ENCODE data around the gene MTERF1.
"Not testable (repeated sequence)": the region's sequence is repeated elsewhere in the genome, so short reads cannot be mapped to it uniquely, and the experiment has no call there.

The MTERF1 gene

DNA sequence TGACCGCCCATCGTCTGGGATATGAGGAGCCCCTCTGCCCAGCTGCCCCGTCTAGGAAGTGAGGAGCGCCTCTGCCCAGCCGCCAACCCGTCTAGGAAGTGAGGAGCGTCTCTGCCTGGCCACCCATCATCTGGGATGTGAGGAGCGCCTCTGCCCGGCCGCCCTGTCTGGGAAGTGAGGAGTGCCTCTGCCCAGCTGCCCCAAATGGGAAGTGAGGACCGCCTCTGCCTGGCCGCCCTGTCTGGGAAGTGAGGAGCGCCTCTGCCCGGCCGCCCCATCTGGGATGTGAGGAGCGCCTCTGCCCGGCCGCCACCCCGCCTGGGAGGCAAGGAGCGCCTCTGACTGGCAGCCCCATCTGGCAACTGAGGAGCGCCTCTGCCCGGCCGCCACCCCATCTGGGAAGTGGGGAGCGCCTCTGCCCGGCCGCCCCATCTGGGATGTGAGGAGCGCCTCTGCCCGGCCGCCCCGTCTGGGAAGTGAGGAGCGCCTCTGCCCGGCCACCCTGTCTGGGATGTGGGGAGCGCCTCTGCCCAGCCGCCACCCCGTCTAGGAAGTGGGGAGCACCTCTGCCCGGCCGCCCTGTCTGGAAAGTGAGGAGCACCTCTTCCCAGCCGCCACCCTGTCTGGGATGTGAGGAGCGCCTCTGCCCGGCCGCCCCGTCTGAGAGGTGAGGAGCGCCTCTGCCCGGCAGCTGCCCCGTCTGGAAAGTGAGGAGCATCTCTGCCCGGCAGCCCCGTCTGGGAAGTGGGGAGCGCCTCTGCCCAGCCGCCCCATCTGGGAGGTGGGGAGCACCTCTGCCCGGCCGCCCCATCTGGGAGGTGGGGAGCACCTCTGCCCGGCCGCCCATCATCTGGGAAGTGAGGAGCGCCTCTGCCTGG is 7.1 kb upstream of the MTERF1 start:
- DNase-seq (ENCODE audit: low read depth in 3 of 3), result not testable (repeated sequence)

DNA sequence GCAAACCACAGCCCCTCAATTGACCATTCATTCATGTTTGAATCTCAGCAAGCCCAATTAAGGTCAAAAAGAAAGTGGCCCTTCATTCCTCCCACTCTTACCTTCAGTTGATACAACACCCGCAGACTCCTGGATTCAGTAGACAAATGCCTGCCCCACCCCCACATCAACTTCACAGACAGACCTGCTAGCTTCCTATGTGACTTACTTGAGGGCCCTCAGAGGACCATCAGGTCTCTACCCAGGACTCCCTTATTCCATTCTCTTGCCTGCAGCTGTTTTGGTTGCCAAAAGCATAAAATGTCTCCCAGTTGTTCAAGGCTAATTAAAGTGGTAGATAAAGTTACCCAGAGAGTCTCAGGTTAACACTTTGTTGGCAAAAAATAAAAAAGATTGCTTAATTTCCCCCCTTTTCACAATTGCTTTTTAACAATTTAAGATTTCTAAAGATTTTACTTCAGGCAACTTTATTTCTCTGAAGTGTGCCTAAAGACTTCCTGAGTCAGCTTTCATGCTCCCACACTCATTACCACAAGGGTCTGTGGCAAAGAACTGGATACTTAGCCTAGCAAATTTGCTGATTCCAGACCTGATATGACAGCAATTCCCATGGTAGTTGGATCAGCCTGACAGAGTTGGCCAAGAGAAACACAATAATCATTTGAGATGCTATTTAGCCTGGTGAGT is 3.3 kb upstream of the MTERF1 start:
- DNase-seq (ENCODE audit: low read depth in 3 of 3), result no peak

DNA sequence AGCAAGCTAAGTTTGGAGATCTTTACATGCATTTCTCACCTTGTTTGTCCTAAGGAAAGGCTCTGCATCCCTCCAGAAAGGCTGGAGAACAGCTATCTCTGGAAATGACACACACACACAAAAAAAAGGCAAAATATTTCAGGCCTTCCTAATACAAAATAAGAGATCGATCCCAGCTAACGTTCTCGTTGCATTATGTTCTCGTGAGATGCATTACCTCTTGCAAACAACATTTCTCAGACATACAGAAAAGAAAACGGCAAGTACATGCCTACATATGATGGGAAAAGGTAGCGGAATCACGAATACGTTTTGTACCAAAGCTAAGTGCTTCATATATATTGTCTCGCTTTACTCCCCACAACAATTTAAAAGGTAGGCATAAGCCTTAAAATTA is 488 bp downstream of the MTERF1 start:
- no peak for DNase-seq (ENCODE audit: low read depth in 3 of 3)

DNA sequence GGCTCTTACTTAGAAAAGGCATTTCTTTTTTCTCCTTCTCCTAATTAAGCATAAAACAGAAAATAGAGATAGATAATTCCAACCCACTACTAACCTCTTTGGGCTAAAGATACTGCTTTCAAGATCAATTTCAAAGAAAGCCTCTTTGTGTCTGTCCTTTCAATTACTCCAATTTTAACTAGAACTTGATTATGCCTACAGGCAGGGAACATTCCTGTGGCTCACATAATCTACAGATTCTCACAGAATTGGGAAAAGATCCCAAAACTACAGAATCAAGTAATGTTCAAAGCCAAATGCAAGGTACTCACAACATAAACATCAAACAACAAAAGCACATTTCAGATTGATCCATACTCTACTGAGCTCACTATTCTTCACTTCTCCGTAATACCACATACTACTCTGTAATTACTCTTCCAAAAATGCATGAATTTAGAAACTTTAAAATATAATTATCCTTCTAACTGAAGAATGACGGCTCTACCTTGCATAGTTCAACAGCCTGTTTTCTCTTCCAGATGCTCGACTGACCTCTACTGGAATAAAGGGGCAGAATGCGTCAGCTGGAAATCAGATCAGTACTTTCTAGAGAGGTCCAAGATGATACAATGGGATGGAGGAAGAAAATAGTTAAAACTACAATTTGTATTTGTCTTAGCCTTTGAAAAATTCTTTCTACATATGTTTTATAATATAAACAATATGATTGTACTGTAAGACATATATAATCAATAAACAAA is 3.9 kb downstream of the MTERF1 start:
- DNase-seq (ENCODE audit: low read depth in 3 of 3), result no peak

DNA sequence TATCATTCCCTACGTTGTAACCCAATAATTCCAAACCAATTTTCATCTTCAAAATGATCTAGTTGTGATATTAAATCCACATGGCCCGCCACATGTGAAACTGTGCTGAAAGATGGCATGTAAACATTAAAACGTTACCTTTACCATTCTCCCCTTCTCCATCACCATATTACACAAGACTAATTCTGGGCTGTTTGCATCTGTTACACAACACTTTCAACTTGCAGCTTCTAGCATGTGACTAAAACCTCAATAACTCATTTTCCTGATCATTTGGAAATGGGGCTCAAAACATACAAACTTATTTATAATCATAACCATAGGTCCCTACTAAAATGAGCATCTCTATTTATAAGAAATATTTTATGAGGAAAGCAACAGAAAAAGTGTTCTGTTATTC is 4.7 kb downstream of the MTERF1 start:
- no peak for DNase-seq (ENCODE audit: low read depth in 3 of 3)

DNA sequence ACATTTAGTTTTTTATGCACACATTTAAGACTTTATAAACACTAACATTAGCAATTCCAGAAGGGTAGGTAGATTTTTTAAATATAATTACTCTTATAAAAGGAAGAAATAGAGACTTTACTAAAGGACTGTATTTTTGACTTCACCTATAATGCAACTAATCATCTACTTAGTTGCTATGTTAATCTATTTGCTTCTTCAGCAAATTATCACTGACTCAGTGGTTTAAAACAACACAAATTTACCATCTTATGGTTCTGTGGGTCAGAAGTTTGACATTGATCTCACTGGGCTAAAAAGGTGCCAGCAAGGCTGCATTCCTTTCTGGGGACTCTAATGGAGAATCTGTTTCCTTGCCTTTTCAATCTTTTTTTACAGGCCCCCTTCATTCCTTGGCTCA is 7.6 kb downstream of the MTERF1 start:
- DNase-seq (ENCODE audit: low read depth in 3 of 3), result no peak

DNA sequence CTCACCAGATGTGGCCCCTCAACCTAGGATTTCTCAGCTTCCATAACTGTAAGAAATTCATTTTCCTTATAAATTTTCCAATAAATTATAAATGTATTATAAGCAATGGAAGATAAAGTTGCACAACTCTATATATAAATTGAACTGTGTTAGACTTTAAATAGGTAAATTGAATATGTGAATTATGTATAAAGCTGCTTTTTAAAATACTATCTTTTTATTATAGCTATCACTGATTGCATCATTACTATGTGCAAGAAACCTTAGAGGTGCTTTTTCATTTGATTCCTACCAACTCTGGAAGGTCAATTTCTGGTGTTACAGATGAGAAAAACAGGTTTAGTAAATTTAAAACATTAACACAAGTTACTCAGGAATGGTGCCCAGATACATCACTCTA is 8.4 kb downstream of the MTERF1 start:
- no peak for DNase-seq (ENCODE audit: low read depth in 3 of 3)

DNA sequence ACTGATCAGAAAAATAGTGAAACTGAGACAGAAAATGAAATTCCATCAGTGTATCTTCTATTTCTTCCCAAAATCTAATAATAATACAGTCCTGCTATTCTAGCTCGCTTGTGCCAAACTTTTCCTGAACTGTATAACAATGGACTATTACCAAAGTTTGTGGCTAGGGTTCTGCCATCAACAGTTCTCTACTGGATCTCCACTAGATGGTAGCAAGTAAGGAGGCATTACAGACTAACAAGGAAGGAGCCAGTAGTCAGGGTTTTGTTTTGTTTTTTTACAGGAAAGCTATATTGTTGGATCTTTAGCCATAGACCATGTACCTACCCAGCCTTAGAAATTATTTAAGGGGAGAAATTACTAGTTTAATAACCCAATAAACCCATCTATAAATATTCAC is 10.8 kb downstream of the MTERF1 start:
- no peak for DNase-seq (ENCODE audit: low read depth in 3 of 3)

DNA sequence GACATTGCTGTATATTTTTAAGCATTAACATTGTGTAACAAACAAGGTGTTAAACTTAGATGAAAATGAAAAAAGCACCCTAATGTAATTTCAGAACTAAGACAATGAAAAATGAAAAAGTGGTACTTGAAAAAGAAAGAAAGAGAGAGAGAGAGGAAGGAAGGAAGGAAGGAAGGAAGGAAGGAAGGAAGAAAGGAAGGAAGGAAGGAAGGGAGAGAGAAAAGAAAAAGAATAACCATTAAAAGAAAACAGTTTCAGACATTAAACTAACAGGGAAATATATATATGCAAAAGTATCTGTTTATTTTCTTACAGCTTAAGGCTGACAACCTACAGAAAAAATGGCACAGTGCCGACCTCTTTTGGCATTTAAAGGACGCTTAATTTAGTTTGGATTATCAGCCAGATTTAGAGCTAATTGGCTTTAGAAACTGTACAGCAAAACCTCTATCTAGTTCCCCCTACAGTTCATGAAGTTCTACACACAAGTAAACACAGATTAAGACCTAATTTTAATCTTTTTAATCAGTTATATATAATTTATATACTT is 13.8 kb downstream of the MTERF1 start:
- DNase-seq (ENCODE audit: low read depth in 3 of 3), result no peak

DNA sequence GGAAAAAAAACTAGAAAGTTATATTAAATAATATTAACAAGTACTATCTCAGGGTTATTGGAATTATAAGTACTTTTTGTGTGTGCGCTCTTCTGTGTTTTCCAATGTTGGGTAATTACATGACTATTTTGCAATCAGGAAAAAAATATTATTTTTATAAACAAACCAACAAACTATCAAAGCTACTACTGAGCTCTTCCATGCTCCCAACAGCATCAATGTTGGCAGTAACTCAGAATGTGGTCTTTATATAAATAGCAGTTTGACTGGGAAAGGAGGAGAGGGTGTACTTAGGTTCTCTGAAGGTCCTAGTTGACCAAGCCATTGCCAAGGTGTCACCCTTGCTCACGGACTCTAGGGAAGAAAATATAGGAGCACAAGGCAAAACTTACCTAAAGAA is 15.0 kb downstream of the MTERF1 start:
- no peak for DNase-seq (ENCODE audit: low read depth in 3 of 3)

DNA sequence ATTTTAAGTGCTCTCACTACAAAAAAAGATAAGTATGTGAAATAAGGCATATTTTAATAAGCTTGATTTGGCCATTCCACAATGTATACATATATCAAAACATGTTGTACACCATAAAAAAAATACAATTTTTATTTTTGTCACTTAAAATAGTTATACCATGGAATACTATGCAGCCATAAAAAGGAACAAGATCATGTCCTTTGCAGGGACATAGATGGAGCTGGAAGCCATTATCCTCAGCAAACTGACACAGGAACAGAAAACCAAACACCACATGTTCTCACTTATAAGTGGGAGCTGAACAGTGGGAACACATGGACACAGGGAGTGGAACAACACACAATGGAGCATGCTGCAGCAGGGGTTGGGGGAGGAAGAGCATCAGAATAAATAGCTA is 15.9 kb downstream of the MTERF1 start:
- DNase-seq (ENCODE audit: low read depth in 3 of 3), result not testable (repeated sequence)

DNA sequence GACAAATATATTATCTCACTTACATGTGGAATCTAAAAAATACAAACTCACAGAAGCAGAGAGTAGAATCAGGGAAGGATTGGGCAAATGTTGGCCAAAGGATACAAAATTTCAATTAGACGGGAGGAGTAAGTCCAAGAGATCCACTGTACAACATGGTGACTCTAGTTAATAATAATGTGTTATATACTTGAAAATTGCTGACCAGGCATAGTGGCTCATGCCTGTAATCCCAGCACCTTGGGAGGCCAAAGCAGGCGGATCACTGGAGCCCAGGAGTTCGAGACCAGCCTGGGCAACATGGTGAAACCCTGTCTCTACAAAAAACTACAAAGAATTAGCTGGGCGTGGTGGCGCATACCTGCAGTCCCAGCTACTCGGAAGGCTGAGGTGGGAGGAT is 16.4 kb downstream of the MTERF1 start:
- no peak for DNase-seq (ENCODE audit: low read depth in 3 of 3)

DNA sequence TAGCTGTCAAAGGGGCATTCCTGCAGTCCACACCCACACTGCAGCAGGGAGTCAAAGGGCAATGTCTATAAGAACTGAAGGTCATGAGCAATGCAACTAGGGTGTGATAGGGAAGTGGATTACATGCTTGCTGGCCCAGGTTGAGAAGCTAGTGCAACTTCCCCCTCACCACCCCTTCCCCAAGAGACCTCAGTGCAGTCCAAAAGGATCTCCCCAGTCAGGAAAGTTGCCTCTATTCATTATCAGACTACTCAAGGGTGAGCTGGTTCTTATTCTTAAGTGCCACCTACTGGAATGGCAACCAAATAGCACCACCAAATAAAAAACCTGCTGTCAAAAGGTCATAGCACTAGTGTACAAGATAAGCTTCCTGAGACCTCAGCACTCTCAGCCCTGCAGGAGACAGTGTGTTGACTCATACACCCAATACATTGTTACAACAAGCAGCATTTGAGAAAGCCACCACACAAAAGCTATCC is 28.2 kb downstream of the MTERF1 start:
- DNase-seq (ENCODE audit: low read depth in 3 of 3), result no peak

DNA sequence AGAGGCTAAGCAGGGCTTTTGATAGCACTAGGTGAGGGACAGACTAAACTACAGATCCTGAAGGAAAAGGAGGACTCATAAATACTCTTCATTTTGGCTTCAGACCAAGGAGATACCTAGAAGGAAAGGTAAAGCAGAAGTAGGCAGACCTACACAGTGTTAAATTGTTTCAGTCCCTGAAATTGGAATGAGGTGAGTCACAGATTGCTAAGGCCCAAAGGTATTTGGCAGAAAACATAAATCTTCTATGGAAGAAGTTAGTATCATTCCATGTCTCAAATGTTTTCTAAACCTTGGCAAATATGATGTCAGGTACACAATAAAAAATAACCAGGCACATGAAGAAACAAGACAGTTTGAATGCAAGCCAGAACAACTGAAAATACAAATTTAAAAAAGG is 30.0 kb downstream of the MTERF1 start:
- no peak for DNase-seq (ENCODE audit: low read depth in 3 of 3)

DNA sequence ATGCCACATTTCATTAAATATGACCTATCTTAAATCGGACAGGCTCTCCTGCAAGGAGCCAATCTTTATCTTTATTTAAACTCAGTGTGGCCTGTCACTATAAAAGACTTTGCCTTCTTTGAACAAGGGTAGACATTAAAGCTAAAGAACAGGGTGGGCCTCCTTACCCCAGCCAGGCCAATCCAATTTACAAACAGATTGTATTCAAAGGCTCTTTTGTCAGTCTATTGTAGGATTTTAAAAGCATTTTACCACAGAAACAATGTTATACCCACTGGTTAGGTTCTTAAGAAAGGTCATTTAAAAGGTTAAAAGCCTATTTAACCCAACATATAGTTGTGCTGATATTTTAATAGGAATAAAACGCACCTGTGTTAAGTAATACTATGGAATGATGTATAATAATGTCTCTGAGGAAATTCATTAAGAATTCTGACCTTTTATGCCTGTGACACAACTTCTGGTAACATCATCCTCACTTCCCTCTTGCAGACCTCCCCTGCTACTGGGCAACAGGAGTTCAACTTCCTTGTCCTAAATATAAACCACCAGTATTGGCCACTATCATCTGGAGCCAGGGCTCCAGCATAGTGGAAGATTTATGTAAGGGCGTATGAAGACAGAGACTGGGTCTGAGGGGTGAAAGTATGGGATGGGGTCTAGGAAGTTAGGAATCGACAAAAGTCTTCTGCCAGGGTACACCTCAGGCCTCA is 32.5 kb downstream of the MTERF1 start:
- no peak for DNase-seq (ENCODE audit: low read depth in 3 of 3)

DNA sequence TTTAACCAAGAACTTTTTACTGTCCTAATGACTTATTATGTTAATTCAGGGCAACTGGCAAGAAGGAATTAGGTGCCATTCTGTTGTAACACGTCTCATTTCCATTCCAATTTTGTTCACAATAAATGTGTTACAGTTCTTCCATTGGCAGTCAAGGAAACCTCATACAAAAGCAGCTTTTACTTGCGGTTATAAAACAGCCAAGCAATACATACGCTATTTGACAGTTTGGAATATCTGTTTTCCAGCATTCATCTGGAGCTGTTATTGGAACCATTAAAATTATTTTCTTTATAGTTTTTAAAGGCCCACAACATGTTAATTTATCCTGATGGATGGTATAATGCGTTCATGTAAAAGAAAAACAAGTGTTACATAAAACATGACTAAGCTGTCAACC is 33.3 kb downstream of the MTERF1 start:
- DNase-seq (ENCODE audit: low read depth in 3 of 3), result no peak

DNA sequence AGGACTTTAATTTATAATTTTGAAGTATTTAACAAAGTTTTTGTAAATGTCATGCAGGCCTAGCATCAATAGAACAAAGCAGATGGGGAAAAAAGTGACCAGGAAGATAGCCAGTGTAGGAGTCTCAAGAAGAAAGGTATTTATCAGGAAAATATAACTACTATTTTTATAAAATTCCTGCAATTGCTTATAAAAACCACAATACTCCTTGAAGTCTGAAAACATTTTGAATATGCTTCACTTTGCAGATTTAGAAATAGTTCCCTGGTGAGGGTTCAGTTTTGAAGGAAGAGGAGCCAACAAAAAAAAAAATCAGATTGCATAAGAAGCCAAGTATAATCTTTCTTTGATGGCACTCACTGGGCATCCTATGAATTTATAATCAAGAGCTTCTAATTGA is 34.1 kb downstream of the MTERF1 start:
- DNase-seq (ENCODE audit: low read depth in 3 of 3), result no peak

DNA sequence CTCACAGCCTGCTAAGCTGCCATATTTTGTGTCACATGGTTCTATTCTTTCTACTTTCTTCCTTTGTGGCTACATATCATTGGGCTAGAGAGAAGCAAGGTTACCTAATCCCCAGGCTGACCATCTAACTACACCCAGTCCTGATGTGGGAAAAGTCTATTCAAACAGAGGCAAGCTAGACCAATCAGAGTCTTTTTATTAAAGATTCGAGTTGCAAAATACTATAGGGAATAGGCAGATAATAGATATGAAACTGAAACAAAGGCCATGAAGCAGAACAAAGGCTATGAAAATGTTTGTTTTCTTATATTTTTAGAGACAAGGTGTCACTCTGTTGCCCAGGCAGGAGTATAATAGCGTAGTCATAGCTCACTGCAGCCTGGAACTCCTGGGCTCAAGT is 36.7 kb downstream of the MTERF1 start:
- no peak for DNase-seq (ENCODE audit: low read depth in 3 of 3)

DNA sequence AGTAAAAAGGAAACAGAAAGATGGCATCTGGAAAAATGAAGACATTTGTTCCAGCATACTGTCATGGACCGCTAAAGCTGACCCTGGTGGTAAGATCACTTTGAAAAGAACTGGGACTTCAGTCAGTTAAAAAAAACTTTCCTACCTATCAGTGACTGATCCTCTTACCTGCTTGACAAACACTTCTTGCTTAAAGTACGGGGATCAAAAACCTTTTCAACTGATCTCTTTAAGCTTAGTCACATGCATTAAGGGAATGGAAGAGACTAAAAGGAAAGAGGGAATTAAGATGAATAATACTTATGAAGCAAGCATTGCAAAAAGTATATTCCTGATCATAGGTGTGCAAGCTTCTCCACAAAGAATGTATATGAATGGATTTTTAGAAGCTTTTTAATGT is 42.1 kb downstream of the MTERF1 start:
- no peak for DNase-seq (ENCODE audit: low read depth in 3 of 3)

DNA sequence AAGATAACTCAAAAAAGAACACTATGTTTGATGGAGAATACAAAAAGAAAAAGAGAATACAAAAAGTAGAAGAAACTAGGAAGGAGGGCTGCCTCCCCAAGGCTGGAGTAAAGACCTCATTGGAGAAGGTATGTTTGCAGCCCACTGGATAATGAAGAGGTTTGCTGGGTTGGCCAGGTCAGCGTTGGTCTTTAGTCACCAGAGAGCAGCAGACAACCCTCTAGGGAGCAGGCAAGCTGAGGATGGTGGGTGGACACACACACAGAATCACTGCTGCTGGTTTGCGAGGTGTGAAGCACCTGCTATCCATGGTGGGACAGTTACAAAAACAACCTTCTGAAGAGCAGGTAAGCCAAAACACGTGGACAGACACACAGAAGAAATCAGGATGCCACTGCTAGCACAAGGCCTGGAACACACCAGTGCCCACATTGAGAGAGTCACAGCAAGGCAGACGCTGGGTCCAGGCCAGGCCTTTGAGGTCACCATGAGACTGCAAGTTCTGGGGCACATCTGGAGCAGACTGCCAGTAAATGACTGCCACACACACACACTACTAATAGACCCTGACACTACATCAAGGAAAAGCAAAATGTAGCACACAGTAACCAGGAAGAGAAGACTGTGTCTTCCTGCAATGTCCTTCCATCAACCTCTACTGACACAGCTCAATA is 43.0 kb downstream of the MTERF1 start:
- DNase-seq (ENCODE audit: low read depth in 3 of 3), result no peak

DNA sequence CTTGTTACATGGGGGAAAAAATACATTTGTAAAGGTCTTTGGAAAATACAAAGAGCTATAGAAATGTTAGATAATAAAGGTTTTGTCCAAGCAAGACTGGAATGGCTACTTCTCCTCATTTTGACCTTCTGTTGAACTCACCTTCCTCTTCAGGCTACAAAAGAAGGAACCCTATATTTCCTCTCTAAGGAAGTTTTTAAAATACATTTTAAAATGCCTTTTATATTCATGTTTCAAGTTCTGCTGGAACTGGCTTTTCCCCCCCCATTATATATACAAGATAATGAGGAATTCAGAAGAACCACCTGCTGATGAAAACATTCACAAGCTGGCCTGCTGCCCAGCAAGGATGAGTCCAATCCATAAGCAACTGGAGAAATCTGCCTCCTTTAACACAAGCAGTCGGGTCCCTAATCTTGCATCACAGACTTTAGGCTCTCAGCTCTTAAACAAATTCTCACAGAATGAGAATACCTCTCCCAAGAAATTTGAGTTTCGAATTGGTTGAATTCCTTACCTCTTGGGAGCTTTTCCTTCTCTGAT is 44.6 kb downstream of the MTERF1 start:
- no peak for DNase-seq (ENCODE audit: low read depth in 3 of 3)
